ENCODE results near the gene SACM1L.

Gene SACM1L

GRCh38 chr3:45772341-45773035, 83.3 kb downstream of the SACM1L start:
- DNase-seq = peak; percentile 34

GRCh38 chr3:45773072-45773471, 83.9 kb downstream of the SACM1L start:
- no peak for DNase-seq

GRCh38 chr3:45773714-45774449, 84.7 kb downstream of the SACM1L start:
- DNase-seq = no peak

- no peak for DNase-seq
Measured at GRCh38 chr3:45774581-45775521, 85.7 kb downstream of the SACM1L start.

DNA sequence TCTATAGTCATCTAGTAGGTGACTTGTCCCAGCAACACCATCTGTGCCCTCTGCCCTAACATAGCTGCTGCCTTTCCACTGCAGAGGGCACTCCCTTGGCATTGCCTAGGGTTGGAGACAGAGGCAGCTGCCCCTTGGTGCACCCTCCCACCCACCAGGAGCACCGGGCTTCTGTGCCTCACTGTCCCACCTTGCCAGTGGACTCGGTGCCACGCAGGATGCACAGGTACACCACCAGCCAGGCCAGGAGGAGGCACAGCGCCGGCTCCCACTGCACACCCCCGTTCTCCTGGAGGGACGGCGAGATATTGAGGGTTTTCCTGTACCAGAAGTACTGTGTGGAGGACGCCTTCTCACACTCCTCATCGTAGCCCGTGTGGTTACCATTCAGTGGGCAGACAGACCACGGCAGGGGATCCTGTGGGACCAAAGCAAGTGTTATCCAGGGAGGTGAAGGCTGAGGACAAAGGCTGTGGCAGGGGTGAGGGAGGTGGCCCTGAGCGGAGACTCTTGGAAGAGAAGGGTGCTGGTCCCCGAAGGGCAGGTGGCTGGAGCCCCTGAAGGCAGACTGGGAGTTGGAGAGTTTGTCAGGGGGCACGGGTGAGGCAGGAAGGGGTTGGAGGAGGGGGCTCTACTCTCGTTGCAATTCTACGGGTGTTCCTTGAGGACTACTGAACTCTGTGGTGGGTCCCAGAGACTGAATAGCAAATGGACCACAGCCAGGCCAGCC, 86.5 kb downstream of the SACM1L start:
- DNase-seq = no peak

DNA sequence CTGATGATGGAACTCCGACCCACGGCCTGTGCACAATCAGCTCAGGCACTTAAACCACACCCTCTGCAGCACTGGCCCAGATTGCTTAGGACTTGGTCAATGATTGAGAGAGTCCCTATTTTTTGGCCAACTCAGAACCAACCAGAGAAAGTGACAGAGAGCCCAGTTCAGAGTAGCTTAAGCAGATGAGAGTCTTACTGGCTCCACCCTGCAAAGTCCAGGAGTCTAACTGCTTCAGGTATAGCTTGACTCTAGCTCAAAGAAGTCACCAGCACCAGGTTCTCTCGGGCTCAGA, 87.1 kb downstream of the SACM1L start:
- no peak for DNase-seq

DNA sequence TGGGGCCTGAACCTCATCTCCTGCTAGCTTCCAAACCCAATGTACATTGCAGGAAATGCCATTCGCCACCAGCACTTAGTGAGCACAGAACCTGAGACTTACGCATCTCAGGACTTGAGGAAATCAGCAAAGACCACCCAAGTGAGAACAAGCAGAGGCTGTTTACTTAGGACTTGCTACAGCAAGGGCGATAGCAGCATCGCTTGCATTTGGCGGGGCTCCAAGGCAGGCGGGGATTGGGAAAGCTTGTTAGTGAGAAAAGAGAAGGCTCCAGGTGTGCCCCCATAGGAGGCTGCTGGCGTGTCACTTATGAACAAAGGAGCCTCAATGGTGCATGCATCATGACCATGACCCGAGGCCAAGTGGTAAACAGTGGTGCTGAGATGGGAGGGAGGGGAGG, 87.4 kb downstream of the SACM1L start:
- DNase-seq = no peak

- no peak for DNase-seq
Measured at GRCh38 chr3:45777111-45777745, 88.0 kb downstream of the SACM1L start.

DNA sequence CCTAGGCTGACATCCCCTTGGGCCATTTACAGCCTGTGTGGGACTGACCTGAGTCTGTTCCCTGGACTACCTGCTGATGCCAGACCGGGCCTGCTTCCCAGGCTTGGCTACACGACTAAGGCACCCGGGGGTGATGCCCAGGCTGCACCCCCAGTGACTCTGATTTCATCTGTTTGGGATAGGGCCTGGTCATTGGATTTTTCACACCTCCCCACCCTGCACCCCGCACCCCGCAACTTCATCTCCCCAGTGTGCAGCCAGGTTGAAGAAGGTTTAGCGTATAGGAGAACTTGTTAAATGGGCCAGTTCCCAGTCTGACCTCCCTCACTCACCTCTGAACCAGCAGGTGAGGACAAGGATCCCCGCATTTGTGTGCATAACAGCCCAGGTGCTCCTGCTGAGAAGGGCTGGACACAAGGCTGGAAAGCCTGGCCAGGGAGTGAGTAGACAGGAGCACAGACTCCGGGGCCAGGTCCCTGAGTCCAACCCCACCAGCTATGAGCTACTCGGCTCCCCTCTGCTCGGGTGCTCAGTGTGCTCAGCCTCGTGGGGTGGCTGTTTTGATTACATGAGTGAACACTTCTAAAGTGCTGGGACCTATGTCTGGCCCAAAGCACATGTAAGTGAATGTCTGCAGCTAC, 88.7 kb downstream of the SACM1L start:
- no peak for DNase-seq

- no peak for DNase-seq
Measured at GRCh38 chr3:45778761-45779201, 89.6 kb downstream of the SACM1L start.

DNA sequence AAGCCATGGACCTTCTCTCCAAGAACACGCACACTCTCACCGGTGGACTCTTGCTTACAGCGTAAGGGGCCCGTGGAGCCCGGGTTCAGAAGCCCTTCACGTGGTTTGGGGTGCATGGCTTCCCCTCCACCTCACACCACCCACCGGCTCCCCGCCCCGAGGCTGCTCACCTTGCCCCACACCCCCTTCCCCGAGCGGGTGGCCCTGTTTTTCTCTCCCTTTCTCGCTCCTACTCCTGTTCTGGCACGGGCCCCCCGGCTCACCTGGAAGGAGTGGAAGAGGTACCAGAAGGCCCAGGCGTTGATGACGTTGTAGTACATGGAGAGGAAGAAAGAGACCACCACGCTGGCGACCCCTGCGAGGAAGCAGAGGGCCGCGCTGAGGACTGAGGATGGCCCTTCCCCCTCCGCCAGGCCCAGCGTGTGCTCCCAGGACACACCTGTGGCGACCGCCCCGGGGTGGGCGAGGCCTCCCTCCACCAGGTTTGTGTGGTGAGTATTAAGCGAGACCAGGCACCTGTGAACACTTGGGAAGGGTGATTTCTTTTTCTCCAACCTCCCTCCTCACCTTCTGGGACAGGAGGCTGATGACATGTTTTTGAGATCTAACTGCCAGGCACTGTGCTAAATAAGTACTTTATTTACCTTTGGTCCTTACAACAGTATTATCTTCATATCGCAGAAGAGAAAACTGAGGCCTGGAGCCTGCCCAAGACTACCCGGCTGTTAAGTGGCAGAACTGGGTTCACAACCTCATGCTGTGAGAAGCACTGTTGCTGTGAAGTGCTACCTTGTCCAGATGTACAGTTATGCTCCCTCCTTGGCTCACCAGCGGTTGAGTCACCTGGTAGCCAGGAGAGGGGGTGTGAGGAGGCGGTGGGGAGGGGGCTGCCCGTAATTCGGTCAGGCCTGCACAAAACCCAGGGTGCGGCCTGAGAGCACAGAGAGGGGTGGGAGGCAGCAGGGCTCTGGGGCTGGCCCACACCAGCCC, 90.8 kb downstream of the SACM1L start:
- no peak for DNase-seq

GRCh38 chr3:45781271-45781670, 92.1 kb downstream of the SACM1L start:
- no peak for DNase-seq

DNA sequence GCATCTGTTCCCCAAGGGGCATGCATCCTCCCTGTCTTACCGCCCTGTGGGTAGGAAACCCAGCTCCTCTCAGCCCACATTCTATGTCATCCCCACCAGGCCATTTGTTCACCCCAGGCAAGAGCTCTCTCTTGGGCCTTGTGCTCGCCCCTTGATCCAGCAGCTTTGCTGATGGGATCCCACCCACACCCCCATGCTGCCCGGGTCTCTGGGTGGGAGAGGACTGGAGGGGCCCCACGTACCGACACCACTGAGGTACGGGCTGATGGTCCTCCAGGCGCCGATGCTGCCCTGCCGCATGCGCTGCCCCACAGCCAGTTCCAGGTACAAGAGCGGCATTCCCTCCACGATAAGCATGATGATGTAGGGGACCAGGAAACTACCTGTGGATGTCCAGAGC, 92.6 kb downstream of the SACM1L start:
- DNase-seq = no peak

GRCh38 chr3:45782381-45782780, 93.2 kb downstream of the SACM1L start:
- no peak for DNase-seq

- DNase-seq = no peak
Measured at GRCh38 chr3:45783667-45784066, 94.5 kb downstream of the SACM1L start.

DNA sequence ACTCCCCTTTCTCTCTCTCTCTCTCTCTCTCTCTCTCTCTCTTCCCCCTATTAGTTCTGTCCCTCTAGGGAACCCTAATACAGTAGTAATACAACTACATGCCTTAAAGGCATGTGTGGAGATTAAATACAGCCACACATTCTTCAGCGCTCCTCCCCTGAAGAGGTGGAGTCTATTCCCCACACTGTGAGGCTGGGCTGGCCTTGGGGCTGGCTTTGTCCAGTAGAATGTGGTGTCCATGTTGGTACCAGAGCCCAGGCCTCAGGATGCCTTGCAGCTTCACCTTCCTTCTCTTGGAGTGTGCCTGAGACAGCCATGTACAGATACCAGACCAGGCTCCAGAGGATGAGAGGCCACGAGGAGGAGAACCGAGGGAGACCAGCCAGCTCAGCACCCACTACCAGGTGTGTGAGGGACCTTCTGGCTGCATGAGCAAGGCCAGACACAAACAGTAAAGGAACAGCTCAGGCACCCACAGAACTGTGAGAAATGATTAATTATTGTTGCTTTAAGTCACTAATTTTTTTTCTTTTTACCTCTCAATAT, 96.5 kb downstream of the SACM1L start:
- DNase-seq = no peak

DNA sequence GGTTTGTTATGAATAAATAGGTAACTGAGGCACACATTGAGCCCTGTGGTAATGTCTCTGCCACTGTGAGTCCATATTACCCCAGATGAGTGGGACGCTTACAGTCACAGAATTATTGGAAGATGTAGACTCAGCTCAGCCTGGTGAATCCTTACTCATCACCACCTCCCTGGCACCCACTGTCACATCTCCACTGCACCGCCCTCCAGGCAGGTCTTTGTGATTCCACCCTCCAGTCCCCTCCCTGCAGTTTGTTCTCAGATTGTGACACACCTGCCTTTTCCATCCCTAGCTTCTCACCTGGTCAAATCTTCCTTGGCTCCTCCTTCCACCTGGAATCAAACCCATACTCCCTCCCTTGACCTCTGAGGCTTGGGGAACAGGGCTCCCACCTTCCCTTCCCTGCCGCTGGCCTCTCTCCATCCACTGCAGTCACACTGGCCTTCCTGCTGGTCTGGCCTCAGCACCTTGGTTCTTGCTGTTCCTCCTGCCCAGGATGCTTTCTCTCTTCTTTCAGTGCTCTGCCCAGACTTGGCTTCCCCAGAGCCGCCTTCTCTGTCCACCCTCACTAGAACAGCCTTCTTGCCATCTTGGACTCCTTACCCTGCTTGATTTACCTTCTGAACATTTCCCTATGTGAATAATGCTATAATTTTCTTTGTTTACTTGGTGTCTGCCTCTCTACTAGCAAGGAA, 97.8 kb downstream of the SACM1L start:
- no peak for DNase-seq

DNA sequence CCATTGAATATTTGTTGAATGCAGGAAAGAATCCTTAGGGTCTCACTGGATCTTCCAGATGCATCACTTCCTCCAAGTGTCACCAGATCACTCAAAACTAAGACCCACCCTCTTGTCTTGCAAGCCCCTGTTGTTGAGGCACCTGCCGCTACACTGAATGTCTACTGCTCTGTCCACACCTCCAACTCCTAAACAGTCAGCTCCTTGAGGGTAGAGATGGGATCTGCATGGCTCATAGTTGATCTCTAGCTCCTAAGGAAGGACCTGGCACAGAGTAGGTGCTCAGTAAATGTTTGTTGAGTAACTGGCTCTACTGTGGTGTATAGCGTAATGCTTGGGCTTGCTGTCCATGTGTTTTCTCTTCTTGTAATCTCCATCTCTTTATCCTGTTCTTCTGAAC, 98.4 kb downstream of the SACM1L start:
- DNase-seq = no peak

DNA sequence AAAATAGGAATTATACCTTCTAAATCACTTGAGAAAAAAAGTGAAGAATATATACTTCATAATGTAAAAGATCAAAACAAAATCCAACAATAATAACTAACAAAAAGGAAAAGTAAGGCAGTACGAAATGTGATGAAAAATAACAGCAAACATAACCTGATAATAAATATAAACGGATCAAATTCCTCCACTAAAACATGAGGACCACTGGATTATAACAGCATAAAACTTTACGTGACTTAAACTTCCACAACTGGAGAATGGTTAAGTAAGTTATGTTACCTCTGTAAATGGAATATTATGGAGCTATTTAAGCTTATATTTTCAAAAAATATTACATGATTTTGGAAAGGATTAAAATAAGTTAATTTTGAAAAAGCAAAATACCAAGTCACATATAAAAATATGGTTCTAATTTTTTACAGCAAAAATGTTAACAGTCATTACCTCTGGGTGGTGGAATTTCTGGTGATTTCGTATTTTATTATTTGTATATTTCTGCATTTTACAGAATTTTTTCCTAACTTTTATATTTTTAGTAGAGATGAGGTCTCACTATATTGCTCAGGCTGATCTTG, 100.1 kb downstream of the SACM1L start:
- DNase-seq = no peak

Data from central memory CD4-positive, alpha-beta T cell (primary cell).